Measurements from ENCODE around the gene HPGD.

Gene HPGD

DNA sequence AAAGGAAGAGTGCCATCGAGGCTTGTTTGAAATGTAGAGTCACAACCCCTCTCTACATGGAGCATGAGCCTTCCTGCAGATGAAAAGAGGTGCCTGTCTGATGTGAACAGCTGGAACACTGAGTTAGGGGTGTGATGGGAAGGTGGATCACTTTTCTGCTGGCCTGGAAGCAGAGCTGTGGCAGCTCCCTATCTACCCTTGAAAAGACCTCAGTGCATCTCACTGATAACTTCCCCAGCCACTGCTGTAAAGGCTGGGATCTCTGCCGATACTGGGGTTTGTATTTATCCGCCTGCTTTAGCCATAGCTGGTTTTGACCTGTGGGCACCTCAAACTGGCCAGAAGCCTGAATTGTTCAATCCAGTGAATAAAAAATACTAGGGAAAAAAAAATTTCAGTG, 46.8 kb downstream of the HPGD start:
- no peak for DNase-seq

DNA sequence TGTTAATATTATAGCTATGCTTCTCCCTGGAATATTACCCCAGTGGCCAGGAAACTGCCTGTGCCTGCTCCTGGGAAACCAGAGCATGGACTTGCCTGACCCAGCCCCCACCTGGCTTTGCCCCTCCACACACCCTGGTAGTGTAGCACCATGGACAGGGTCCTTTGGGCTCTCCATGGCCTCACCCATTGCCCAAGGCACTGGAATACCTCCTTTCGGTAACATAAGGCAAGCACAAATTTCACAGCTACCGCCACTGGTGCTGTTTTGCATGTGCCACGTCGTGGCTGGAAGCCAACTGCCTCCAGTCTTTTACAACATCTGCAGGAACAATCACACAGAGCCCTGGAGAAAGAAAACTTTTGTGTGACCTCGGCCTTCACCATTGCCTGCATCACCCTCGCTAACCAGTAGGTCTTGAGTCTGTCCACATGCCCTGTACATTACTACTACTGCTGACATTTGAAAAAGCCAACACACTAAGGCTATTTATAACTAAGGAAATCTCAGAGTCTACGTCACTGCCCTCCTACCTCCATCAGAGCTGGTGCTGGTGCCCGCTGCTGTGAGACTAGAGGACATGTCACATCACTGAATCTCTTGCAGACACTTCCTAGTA, 47.7 kb downstream of the HPGD start:
- no peak for DNase-seq

DNA sequence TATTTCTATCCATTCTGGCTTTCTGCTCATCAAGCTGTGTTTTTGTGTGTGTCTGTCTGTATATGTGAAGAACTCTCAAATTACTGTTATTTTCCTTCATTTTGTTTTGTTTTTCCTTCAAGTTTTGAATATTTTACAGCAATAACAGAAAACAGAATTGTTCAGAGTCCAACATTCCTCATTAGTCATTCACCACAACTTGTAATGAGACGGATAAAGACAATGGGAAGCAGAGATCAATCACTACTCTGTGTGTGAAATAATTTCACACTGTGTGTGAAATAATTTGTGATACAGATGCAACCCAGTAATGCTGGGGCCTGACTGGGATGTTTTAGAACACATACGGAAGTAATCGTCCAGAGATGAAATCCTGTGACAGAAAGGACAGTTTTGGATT, 55.2 kb downstream of the HPGD start:
- no peak for DNase-seq

DNA sequence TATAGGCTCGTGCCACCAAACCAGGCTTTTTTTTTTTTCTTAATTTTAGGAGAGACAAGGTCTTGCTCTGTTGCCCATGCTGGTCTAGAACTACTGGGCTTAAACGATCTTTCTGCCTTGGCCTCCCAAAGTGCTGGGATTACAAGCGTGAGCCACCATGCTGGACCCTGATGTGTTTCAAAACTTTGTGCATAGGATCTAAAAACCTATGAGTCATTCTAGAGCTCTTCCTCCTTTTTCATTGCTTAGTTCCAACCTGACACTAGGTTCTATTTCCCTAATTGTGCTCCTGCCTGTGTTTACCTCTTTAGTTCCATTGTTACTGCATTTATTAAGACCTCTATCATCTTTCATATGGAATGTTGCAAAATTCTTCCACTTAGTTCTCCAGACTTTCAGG, 57.3 kb downstream of the HPGD start:
- no peak for DNase-seq

DNA sequence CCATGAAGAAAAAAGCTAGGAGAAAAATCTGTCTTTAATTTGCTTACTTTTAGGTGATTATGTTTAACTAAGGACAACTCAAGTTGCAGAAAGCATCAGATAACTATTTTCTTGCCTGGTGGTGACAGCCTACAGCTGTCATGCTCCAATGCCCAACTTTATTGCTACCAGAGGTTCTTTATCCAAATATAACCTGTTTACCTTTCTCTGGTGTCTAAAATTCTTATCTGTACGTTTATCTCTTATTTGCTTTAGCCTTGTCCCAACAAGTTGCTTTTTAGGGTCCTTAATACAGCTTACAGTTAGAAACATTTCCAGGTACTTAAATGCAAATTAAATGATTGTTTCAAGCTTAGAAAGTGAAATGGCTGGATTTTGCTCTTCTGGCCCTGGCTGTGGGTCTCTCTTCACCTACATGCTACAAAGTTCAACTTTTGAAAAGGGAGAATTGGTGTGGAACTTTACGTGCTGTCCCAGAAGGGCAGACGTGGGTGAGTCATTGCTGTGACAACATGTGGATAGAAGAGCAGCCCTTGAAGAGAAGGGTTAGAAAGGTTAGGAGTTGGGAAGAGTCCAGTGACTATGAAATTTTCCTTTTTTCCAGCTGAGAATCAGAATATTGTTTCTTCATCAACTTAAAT, 60.7 kb downstream of the HPGD start:
- DNase-seq = no peak

DNA sequence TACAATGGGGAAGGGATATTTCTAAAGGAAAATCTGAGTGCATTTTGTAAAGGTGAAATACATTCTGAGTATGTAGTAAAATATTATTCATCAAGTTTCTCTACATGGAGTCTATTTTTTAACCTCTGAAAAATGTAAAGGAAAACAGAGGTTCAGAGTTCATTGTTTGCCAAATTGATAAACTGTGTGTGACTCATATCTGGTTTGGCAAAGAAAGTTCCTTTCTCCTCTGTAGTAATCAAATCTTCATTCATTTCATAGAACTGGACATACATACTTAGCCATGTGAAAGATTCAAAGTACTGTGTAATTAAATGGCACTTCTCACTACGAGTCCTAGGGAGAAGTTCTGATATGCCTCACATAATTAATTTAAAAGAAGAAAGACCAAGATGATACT, 61.6 kb downstream of the HPGD start:
- DNase-seq = no peak

DNA sequence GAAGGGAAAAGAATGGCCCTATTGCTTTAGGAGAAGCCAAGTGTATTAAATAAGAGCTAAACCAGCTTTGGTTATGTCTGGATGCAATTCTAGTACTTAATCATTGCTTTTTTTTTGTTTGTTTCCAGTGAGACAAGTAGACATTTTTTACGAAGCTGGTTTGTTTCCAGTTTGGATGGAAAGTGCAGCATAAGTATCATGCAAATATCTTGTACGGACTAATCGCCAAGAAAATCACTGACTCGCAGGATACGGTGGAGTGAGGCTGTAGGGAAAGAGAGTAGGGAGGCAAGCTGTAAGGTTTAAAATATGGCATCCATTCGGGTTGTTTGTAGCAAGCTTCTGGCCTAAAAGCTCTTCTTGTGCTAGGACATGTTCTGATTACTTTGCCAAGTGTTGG, 64.8 kb downstream of the HPGD start:
- no peak for DNase-seq

DNA sequence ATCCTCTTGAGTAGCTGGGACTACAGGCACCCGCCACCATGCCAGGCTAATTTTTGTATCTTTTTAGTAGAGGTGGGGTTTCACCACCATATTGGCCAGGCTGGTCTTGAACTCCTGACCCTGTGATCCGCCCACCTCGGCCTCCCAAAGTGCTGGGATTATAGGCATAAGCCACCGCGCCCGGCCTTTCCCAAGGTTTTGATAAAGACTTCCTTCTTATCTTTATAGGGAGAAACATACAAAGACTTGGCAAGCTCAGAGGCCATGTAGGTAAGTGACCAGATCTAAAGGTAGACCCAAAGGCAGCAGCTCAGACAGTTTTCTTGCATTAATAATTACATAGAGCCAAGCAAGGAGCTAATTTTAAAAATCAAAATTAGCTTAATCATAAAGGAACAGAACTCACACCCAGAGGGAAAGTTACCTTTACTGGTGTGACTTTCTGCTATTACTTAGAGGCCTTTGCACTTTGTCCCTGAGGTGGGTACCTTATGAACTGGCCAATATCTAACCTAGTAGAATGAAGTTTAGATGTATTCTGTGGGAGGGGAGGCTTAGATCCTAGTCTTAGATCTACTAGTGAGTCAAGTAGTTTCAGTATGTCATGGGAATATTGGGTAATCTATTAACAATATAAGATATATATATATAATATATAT, 67.3 kb downstream of the HPGD start:
- no peak for DNase-seq

DNA sequence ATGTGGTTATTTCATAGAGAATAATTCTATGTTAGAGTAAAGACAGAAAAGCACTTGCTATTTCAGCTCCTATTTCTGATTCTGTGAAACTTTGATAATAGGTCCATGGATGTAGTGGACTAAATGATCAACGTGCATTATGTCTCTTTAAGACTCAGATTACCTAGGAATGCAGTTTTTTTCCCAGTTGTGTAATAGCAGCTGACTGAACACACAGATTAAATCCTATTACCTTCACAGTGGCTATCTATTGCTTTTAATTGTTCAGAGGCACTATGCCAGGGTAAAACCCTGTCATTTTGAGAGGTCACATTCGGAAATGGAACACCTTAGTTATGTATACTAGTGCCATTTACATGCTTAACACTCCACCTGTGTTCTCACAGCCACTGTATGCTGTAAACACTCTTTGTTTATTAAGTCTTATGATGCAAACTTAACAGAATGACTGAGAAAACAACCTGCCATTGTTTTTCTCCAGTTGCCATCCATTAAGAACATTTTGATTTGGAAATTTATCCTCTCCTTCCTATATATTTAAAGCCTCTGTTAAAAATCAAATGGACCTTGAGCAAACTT, 70.5 kb downstream of the HPGD start:
- DNase-seq = no peak

DNA sequence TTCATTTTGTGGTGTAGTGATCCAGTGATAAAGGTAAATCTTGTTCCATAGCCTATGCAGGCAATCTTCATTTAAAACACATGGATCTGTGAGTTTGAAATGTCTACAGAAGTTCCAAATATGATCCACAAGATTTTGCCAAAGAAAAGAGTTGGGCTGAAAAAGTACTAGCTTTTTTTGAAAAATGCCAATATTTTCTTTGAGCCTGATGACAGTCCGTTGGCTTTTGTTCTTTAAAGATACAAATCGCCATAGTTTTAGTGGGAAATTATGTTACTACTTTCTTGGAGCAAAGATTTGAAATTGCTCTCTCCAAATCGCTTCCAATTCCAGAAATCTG, 71.5 kb downstream of the HPGD start:
- no peak for DNase-seq

DNA sequence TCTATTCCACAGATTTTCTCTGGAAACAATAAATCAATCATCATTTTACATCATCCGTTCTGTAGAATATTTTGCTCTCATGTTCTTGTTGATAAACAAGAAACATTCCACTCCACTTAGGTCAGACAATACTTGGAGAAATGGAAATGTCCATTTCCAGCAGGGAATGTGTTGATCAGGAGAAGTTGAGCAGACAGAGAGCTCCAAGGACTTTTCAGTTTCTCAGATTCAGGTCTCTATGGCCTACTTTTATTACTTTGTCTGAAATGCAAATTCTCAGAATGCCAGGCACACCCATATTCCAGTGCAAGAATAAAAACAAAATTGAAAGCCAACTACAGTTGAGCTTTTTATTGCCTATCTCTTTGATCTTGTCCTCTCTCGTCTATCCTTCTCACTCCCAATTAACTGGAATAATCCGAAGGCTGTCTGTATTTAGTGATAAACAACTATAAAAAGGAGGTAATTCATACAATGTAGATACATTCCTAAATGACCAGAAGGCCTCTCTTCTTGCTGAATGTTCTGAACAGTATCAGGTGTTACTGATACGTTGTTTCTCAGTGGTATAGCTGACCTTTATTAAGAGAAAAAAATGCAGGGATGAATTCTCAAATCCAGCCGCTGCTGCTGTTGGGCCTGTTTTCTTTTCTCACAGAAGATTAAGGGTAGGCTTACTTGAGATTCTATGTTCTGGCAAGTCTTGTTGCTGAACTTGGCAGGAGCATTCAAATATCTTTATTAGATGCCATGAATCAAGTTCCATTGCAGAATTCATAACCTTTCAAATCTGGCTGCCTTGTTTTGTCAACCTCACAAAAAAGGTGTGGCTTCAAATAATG, 72.1 kb downstream of the HPGD start:
- no peak for DNase-seq

DNA sequence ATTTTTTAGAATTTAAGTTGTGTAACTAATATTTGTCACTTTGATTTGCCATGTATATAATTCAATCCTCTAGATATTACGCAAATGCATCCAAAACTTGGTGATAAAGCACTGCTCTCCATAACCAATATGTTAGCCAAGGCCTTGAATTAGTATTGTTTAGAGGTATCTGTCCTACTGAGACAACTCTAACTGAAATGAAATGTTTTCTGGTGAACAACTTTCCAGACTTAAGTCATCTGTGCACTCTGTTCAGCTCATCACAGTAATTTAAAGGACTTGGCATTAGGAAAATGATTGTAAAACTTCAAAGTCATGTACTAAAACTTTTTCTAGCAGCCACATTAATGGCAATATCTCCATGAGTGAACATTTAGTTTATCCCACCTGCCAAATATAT, 73.1 kb downstream of the HPGD start:
- no peak for DNase-seq

DNA sequence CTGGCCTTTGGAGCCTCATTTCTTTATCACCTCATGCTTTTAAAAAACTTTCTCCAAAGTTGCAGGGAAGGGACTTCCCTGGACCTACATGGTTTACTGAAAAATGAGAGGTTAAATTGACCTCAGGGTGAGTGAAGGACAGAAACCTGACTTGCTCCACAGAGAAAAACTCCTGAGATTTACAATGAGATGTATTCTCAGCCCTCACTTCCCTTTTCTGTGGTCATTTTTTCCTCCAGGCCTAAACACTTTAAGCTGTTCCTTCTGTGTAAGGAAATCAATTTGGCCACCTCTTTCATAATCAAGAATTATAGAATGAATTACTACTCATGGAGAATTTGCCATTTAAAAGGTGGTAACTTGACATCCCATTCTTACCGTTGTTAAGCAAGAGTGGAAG, 77.9 kb downstream of the HPGD start:
- no peak for DNase-seq

Measured in anterior cingulate cortex (tissue), 58 donors.